GM12878 (cell line): ENCODE results near the gene MYCBPAP. TPM values are rescaled to one million over a fixed set of nuclear protein-coding genes. Genes with fewer than 3 reads are reported as not detected.

Source experiments
- ATAC-seq: fragments of 200-7000 bp; cut with Tn5 transposase; 3 replicates; pipeline ENCODE4 v1.9.1; 2020; ENCODE audit warnings: mild to moderate bottlenecking, moderate library complexity
- BruUV-seq: library from RNA; stranded (reverse); fragments of 400-500 nt; replicated peaks from 2 replicates; lab custom pipeline; 2021; lab: Mats Ljungman, UMichigan
- CTCF ChIA-PET: fragments of 300-600 bp; sonication (Branson Sonifier 250); formaldehyde crosslinking; extraction: SDS; loops from one replicate; lab custom pipeline; 2021; ENCODE audit warnings: inconsistent platforms; lab: Yijun Ruan, JAX
- POLR2A ChIA-PET: fragments of 350-600 bp; formaldehyde crosslinking; extraction: SDS; loops from one replicate; lab custom pipeline; 2021; ENCODE audit warnings: inconsistent platforms; lab: Charles Lee
- RAD21 ChIA-PET: fragments of 300-600 bp; sonication (Branson Sonifier 250); formaldehyde crosslinking; loops from one replicate; lab custom pipeline; 2023; ENCODE audit warnings: antibody characterized with exemption; ENCODE audit not compliant: unreplicated experiment; lab: Charles Lee
- SMC1A ChIA-PET: fragments of 300-600 bp; sonication (Branson Sonifier 250); formaldehyde crosslinking; loops from one replicate; lab custom pipeline; 2023; ENCODE audit not compliant: unreplicated experiment, uncharacterized antibody; lab: Charles Lee
- DNase-seq: peaks from one replicate; pipeline ENCODE4 v3.0.0-alpha.2; 2011; ENCODE audit warnings: low read depth, low spot score
- FAIRE-seq: peaks from 3 replicates; lab custom pipeline; 2011; peaks lifted over from hg19 to GRCh38; lab: Jason Lieb, UNC
- H2AFZ ChIP-seq: 2 replicates; pipeline ENCODE4 v1.6.0; 2011; ENCODE audit warnings: low read depth, low read length, control low read depth; ENCODE audit not compliant: control insufficient read depth
- H3K27ac ChIP-seq: 2 replicates; pipeline ENCODE4 v1.5.1; 2011; ENCODE audit warnings: control low read depth; ENCODE audit not compliant: control insufficient read depth, insufficient read depth
- H3K27me3 ChIP-seq, 2 experiments: replicated peaks in 1 of 2; 2 replicates each; pipeline versions ENCODE4 v1.6.0 to v1.6.1; 2011; ENCODE audit warnings: low read length in 1 of 2; ENCODE audit not compliant: control insufficient read depth in 2 of 2, insufficient read depth in 2 of 2
- H3K36me3 ChIP-seq, 2 experiments: 2 replicates each; pipeline ENCODE4 v1.5.1; 2011; ENCODE audit warnings: low read length in 1 of 2; ENCODE audit not compliant: control insufficient read depth in 2 of 2, insufficient read depth in 2 of 2
- H3K4me1 ChIP-seq: 2 replicates; pipeline ENCODE4 v1.6.1; 2011; ENCODE audit warnings: mild to moderate bottlenecking, low read length, moderate library complexity, mixed read lengths; ENCODE audit not compliant: control insufficient read depth, insufficient read depth
- H3K4me2 ChIP-seq: 2 replicates; pipeline ENCODE4 v1.6.0; 2011; ENCODE audit warnings: control low read depth; ENCODE audit not compliant: control insufficient read depth, insufficient read depth
- H3K4me3 ChIP-seq: fragments of 200-600 bp; sonication (generic); 2 replicates; pipeline ENCODE4 v1.5.1; 2016
- H3K79me2 ChIP-seq: 2 replicates; pipeline ENCODE4 v1.6.0; 2011; ENCODE audit warnings: low read length; ENCODE audit not compliant: control insufficient read depth, insufficient read depth
- H3K9ac ChIP-seq: 2 replicates; pipeline ENCODE4 v1.8.0; 2011; ENCODE audit warnings: low read length, control low read depth, mixed read lengths; ENCODE audit not compliant: control insufficient read depth, insufficient read depth
- H3K9me3 ChIP-seq: replicated peaks from 3 replicates; pipeline ENCODE4 v1.5.1; 2011; ENCODE audit warnings: mild to moderate bottlenecking, low read length; ENCODE audit not compliant: control insufficient read depth, insufficient read depth
- H4K20me1 ChIP-seq: 2 replicates; pipeline ENCODE4 v1.6.0; 2011; ENCODE audit not compliant: control insufficient read depth, insufficient read depth
- BCL11A ChIP-seq: IDR thresholded peaks from 2 replicates; pipeline ENCODE4 v1.6.1; 2011; ENCODE audit warnings: low read depth, low read length
- CHD1 ChIP-seq: IDR thresholded peaks from 2 replicates; pipeline ENCODE4 v1.6.1; 2012; ENCODE audit warnings: low read depth, low read length, improper control_type of control experiment
- E2F8 ChIP-seq: fragments of 450-650 bp; IDR thresholded peaks from 2 replicates; pipeline ENCODE4 v1.6.1; 2018; ENCODE audit warnings: mild to moderate bottlenecking, low read depth, moderate library complexity; ENCODE audit not compliant: partially characterized antibody
- HSF1 ChIP-seq: fragments of 150-350 bp; IDR thresholded peaks from 2 replicates; pipeline ENCODE4 v1.6.1; 2014; ENCODE audit warnings: mild to moderate bottlenecking, low read depth, low read length
- IKZF1 ChIP-seq: fragments of 450-650 bp; conservative IDR thresholded peaks from 2 replicates; pipeline ENCODE4 v1.6.1; 2017; ENCODE audit warnings: antibody characterized with exemption, mild to moderate bottlenecking
- NBN ChIP-seq: fragments of 450-650 bp; IDR thresholded peaks from 2 replicates; pipeline ENCODE4 v1.6.1; 2016
- NFIC ChIP-seq: IDR thresholded peaks from 2 replicates; pipeline ENCODE4 v1.6.1; 2012; ENCODE audit warnings: low read depth, mild to moderate bottlenecking, inconsistent platforms, low read length, moderate library complexity
- REST ChIP-seq: IDR thresholded peaks from 2 replicates; pipeline ENCODE4 v1.6.1; 2012; ENCODE audit warnings: mild to moderate bottlenecking, low read depth, low read length
- SMC3 ChIP-seq: IDR thresholded peaks from 2 replicates; pipeline ENCODE4 v1.6.1; 2011; ENCODE audit warnings: low read length, improper control_type of control experiment, borderline replicate concordance
- ZBTB4 ChIP-seq: fragments of 450-650 bp; formaldehyde crosslinking; IDR thresholded peaks from 2 replicates; pipeline ENCODE4 v1.4.0; 2022; ENCODE audit warnings: mild to moderate bottlenecking, moderate library complexity
- ZNF207 ChIP-seq: fragments of 450-650 bp; IDR thresholded peaks from 2 replicates; pipeline ENCODE4 v1.6.1; 2014; ENCODE audit warnings: antibody characterized with exemption, mild to moderate bottlenecking, borderline replicate concordance
- WGBS: methylation state at CpG from one replicate; pipeline ENCODE4 v1.1.6; 2016; ENCODE audit warnings: low lambda C conversion rate; ENCODE audit not compliant: insufficient replicate concordance, insufficient coverage; ENCODE audit errors: missing lambda C conversion rate; 5-methylcytosine and 5-hydroxymethylcytosine counted together
- in situ Hi-C: fragments of 300-500 bp; cut with MboI; formaldehyde crosslinking; loops from 9 replicates; pipeline ENCODE4 v1.14.3; 2018; ENCODE audit warnings: mixed read lengths
- intact Hi-C: fragments of 100-400 bp; cut with micrococcal nuclease; formaldehyde crosslinking; loops from one replicate; pipeline ENCODE4 v1.14.2; 2022; ENCODE audit not compliant: unreplicated experiment
- polyA plus RNA-seq, 11 experiments: library from polyadenylated mRNA; depleted of rRNA in 4 of 11; unstranded in 6 of 11; stranded (reverse) in 5 of 11; fragments of >200 nt; fragmentation: Nextera tagmentation in 4 of 11; fragmentation: Illumina TruSeq in 1 of 11; extraction: Ambion mirVana in 4 of 11; extraction: Trizol in 1 of 11; gene quantifications; 1 replicate in 1 of 11; 2 replicates in 10 of 11; pipeline versions ENCODE4 v1.2.1 to v1.2.3, GENCODE V29; 2011 to 2016; ENCODE audit warnings: inconsistent platforms in 2 of 11, missing spikeins in 2 of 11, low read depth in 1 of 11
- total RNA-seq, 4 experiments: library from RNA; depleted of rRNA in 3 of 4; stranded (reverse); fragments of >200 nt in 3 of 4; fragmentation: Illumina TruSeq in 1 of 4; extraction: Trizol in 1 of 4; gene quantifications; 2 replicates each; pipeline versions ENCODE4 v1.2.1 to v1.2.3, GENCODE V29; 2013 to 2021

MYCBPAP gene
- total and polyA plus RNA-seq, 10 of the 15 experiments (the other 5 are each of a cell fraction or from before 2014, with no cell fraction given) = 0.23 to 2.7 (median 1.5) TPM

GRCh38 chr17:50517011-50517410 lies 8.8 kb downstream of the MYCBPAP start:
- ATAC-seq (no peak), FAIRE-seq (no peak), DNase-seq (no peak)
- intact Hi-C loops = no loop called here
- Histone ChIP-seq H3K79me2 (no peaks in the 10 kb centered on the region), H3K27me3 (no peaks in the 10 kb centered on the region), H4K20me1 (no peaks in the 10 kb centered on the region), H3K4me3 (no peak overlapping the region), H3K4me2 (no peak overlapping the region), H3K4me1 (no peaks in the 10 kb centered on the region), H3K9me3 (no peaks in the 10 kb centered on the region), H3K27ac (no peak overlapping the region), H2AFZ (no peak overlapping the region), H3K9ac (no peak overlapping the region), H3K36me3 (no peaks in the 10 kb centered on the region)
- BruUV-seq = no TSS peak
- in situ Hi-C loops = no loop called here
- no peak for TF ChIP-seq NBN
- no peak for TF ChIP-seq HSF1
- TF ChIP-seq IKZF1 = no peak
- no peak for TF ChIP-seq E2F8
- TF ChIP-seq SMC3 = no peak
- TF ChIP-seq CHD1 = no peak
- no peak for TF ChIP-seq BCL11A
- TF ChIP-seq NFIC = no peak
- TF ChIP-seq REST = no peak
- TF ChIP-seq ZBTB4 = no peak
- no peak for TF ChIP-seq ZNF207
- ChIA-PET SMC1A (no interaction called here), CTCF (no interaction called here), RAD21 (no interaction called here), POLR2A (no interaction called here)
- WGBS = 65% methylated on average over 4 of the region's 4 CpGs
